H1 (cell line): ENCODE results near the gene SLC5A2. TPM values are rescaled to one million over a fixed set of nuclear protein-coding genes. Genes with fewer than 3 reads are reported as not detected.

Experiments used
- CTCF ChIA-PET: fragments of 300-600 bp; sonication (Branson Sonifier 250); formaldehyde crosslinking; loops from one replicate; lab custom pipeline; 2021; ENCODE audit not compliant: partially characterized antibody; lab: Charles Lee
- POLR2A ChIA-PET: fragments of 300-600 bp; sonication (Branson Sonifier 250); formaldehyde crosslinking; loops from one replicate; lab custom pipeline; 2021; ENCODE audit warnings: inconsistent platforms; ENCODE audit not compliant: partially characterized antibody; lab: Charles Lee
- DNase-seq, 2 experiments: peaks; one replicate each; pipeline versions ENCODE4 v3.0.0 to v3.0.0-alpha.2; 2010 to 2022; ENCODE audit warnings: low spot score in 2 of 2, low read depth in 1 of 2, mixed read lengths in 1 of 2
- FAIRE-seq: peaks from 2 replicates; lab custom pipeline; 2011; peaks lifted over from hg19 to GRCh38; lab: Jason Lieb, UNC
- H2AFZ ChIP-seq: 2 replicates; pipeline ENCODE4 v1.8.1; 2012; ENCODE audit warnings: low read length, inconsistent platforms
- H2AK5ac ChIP-seq: 2 replicates; pipeline ENCODE4 v1.6.1; 2013; ENCODE audit warnings: low read depth, low read length
- H2BK120ac ChIP-seq: replicated peaks from 2 replicates; pipeline ENCODE3; 2013; ENCODE audit warnings: low read depth, low read length, inconsistent platforms
- H2BK12ac ChIP-seq: 2 replicates; pipeline ENCODE4 v1.6.1; 2013; ENCODE audit warnings: low read depth, low read length
- H2BK15ac ChIP-seq: 2 replicates; pipeline ENCODE4 v1.6.1; 2013; ENCODE audit warnings: low read length
- H2BK20ac ChIP-seq: 2 replicates; pipeline ENCODE4 v1.6.1; 2013; ENCODE audit warnings: low read length
- H2BK5ac ChIP-seq: 2 replicates; pipeline ENCODE4 v1.6.1; 2013; ENCODE audit warnings: low read depth, low read length
- H3K14ac ChIP-seq: 2 replicates; pipeline ENCODE4 v1.6.1; 2013; ENCODE audit warnings: inconsistent platforms; ENCODE audit not compliant: insufficient read length
- H3K18ac ChIP-seq: 2 replicates; pipeline ENCODE4 v1.6.1; 2013; ENCODE audit warnings: low read length; ENCODE audit errors: extremely low read depth
- H3K23ac ChIP-seq: 2 replicates; pipeline ENCODE4 v1.6.1; 2013; ENCODE audit warnings: inconsistent platforms; ENCODE audit not compliant: insufficient read length
- H3K23me2 ChIP-seq: 2 replicates; pipeline ENCODE4 v1.6.1; 2013; ENCODE audit warnings: low read depth, low read length
- H3K27ac ChIP-seq: 2 replicates; pipeline ENCODE4 v1.6.1; 2011; ENCODE audit warnings: low read depth, low read length, inconsistent platforms
- H3K27me3 ChIP-seq, 4 experiments: replicated peaks in 1 of 4; 1 replicate in 1 of 4; 2 replicates in 3 of 4; pipeline versions ENCODE4 v1.6.1 to v1.8.1; 2011 to 2013; ENCODE audit warnings: low read length in 3 of 4, mild to moderate bottlenecking in 3 of 4, inconsistent platforms in 2 of 4, mixed read lengths in 2 of 4, moderate library complexity in 1 of 4; ENCODE audit not compliant: control insufficient read depth in 3 of 4, insufficient read depth in 3 of 4; ENCODE audit errors: extremely low read depth in 1 of 4
- H3K36me3 ChIP-seq, 4 experiments: 2 replicates each; pipeline versions ENCODE4 v1.6.1 to v1.8.1; 2011 to 2013; ENCODE audit warnings: mild to moderate bottlenecking in 4 of 4, low read length in 3 of 4, moderate library complexity in 2 of 4, control low read depth in 1 of 4, inconsistent platforms in 1 of 4; ENCODE audit not compliant: insufficient read depth in 4 of 4, control insufficient read depth in 2 of 4
- H3K4ac ChIP-seq: replicated peaks from 2 replicates; pipeline ENCODE3; 2013; ENCODE audit warnings: low read length, low read depth, mixed read lengths, inconsistent platforms; ENCODE audit not compliant: insufficient read length
- H3K4me1 ChIP-seq, 4 experiments: replicated peaks in 1 of 4; 1 replicate in 1 of 4; 2 replicates in 3 of 4; pipeline versions ENCODE4 v1.6.1 to v1.8.1; 2011 to 2013; ENCODE audit warnings: low read length in 3 of 4, inconsistent platforms in 2 of 4, mixed read lengths in 1 of 4; ENCODE audit not compliant: insufficient read depth in 4 of 4, control insufficient read depth in 3 of 4
- H3K4me2 ChIP-seq, 2 experiments: 2 replicates each; pipeline versions ENCODE4 v1.6.1 to v1.8.1; 2011 to 2013; ENCODE audit warnings: low read depth in 2 of 2, low read length in 2 of 2, control low read depth in 1 of 2, inconsistent platforms in 1 of 2, mild to moderate bottlenecking in 1 of 2; ENCODE audit not compliant: insufficient read depth in 1 of 2
- H3K4me3 ChIP-seq, 4 experiments: fragments of 200-600, 300-600 bp in 1 of 4; sonication (generic), shearing (Covaris generic), sonication (Bioruptor Twin) in 1 of 4; 2 replicates each; pipeline versions ENCODE4 v1.5.1 to v1.8.1; 2011 to 2016; ENCODE audit warnings: low read length in 4 of 4, low read depth in 3 of 4, control low read depth in 2 of 4, inconsistent platforms in 2 of 4, mild to moderate bottlenecking in 2 of 4, mixed read lengths in 1 of 4, moderate library complexity in 1 of 4; ENCODE audit not compliant: insufficient read depth in 2 of 4; ENCODE audit errors: extremely low read depth in 1 of 4
- H3K56ac ChIP-seq: replicated peaks from 2 replicates; pipeline ENCODE3; 2013; ENCODE audit warnings: low read depth, mild to moderate bottlenecking, mixed read lengths, low read length, inconsistent platforms; ENCODE audit not compliant: insufficient read length
- H3K79me1 ChIP-seq: 2 replicates; pipeline ENCODE4 v1.6.1; 2013; ENCODE audit warnings: low read depth, low read length, control low read depth
- H3K79me2 ChIP-seq, 2 experiments: 2 replicates each; pipeline versions ENCODE4 v1.6.1 to v1.8.1; 2012 to 2013; ENCODE audit warnings: low read length in 2 of 2, mild to moderate bottlenecking in 2 of 2, inconsistent platforms in 1 of 2; ENCODE audit not compliant: insufficient read depth in 2 of 2, control insufficient read depth in 1 of 2
- H3K9ac ChIP-seq, 4 experiments: replicated peaks in 1 of 4; 1 replicate in 1 of 4; 2 replicates in 3 of 4; pipeline versions ENCODE4 v1.6.1 to v1.8.1; 2011 to 2013; ENCODE audit warnings: low read depth in 3 of 4, low read length in 3 of 4, control low read depth in 2 of 4, mild to moderate bottlenecking in 2 of 4, moderate library complexity in 2 of 4, inconsistent platforms in 1 of 4; ENCODE audit errors: extremely low read depth in 1 of 4
- H3K9me3 ChIP-seq, 2 experiments: 2 replicates each; pipeline versions ENCODE4 v1.6.1 to v1.8.1; 2012 to 2013; ENCODE audit warnings: mild to moderate bottlenecking in 2 of 2, moderate library complexity in 2 of 2, control low read depth in 1 of 2, inconsistent platforms in 1 of 2, low read depth in 1 of 2, low read length in 1 of 2, mixed read lengths in 1 of 2; ENCODE audit not compliant: insufficient read depth in 2 of 2
- H4K20me1 ChIP-seq, 2 experiments: replicated peaks in 1 of 2; 2 replicates each; pipeline versions ENCODE3 to v1.8.1; 2011 to 2013; ENCODE audit warnings: inconsistent platforms in 2 of 2, low read length in 2 of 2, mild to moderate bottlenecking in 1 of 2; ENCODE audit not compliant: insufficient read depth in 2 of 2, control insufficient read depth in 1 of 2
- H4K5ac ChIP-seq: 2 replicates; pipeline ENCODE4 v1.6.1; 2013; ENCODE audit warnings: low read length, low read depth, mixed read lengths, inconsistent platforms; ENCODE audit not compliant: insufficient read length
- H4K8ac ChIP-seq: 2 replicates; pipeline ENCODE4 v1.8.0; 2013; ENCODE audit warnings: mild to moderate bottlenecking, moderate library complexity, low read length, inconsistent platforms; ENCODE audit not compliant: insufficient read depth; ENCODE audit errors: extremely low read depth
- H4K91ac ChIP-seq: replicated peaks from 2 replicates; pipeline ENCODE3; 2013; ENCODE audit warnings: low read length, mixed read lengths, inconsistent platforms; ENCODE audit not compliant: insufficient read length
- ATF2 ChIP-seq: IDR thresholded peaks from 2 replicates; pipeline ENCODE4 v1.6.1; 2012; ENCODE audit warnings: low read length, inconsistent platforms
- BACH1 ChIP-seq: IDR thresholded peaks from 2 replicates; pipeline ENCODE4 v1.6.1; 2012; ENCODE audit warnings: low read length, improper control_type of control experiment
- CTBP2 ChIP-seq: IDR thresholded peaks from 2 replicates; pipeline ENCODE4 v1.7.0; 2011; ENCODE audit warnings: borderline replicate concordance, mild to moderate bottlenecking, moderate library complexity, mixed read lengths, low read length; ENCODE audit not compliant: insufficient read depth, insufficient read length
- FOSL1 ChIP-seq: IDR thresholded peaks from 2 replicates; pipeline ENCODE4 v1.6.1; 2011; ENCODE audit warnings: mild to moderate bottlenecking, low read depth, low read length, moderate library complexity; ENCODE audit not compliant: insufficient read depth
- KDM1A ChIP-seq: fragments of 200-600, 300-600 bp; sonication (generic); IDR thresholded peaks from 2 replicates; pipeline ENCODE4 v1.7.1; 2016; ENCODE audit warnings: mild to moderate bottlenecking, low read length, borderline replicate concordance
- NRF1 ChIP-seq: IDR thresholded peaks from 2 replicates; pipeline ENCODE4 v1.6.1; 2011; ENCODE audit warnings: mild to moderate bottlenecking, low read depth, low read length, improper control_type of control experiment
- RBBP5 ChIP-seq: IDR thresholded peaks from 2 replicates; pipeline ENCODE4 v1.7.1; 2012; ENCODE audit warnings: low read depth, mild to moderate bottlenecking, inconsistent platforms, low read length, moderate library complexity, borderline replicate concordance
- RXRA ChIP-seq: IDR thresholded peaks from 2 replicates; pipeline ENCODE4 v1.6.1; 2011; ENCODE audit warnings: low read depth, mild to moderate bottlenecking, low read length, moderate library complexity; ENCODE audit not compliant: insufficient read depth
- SUZ12 ChIP-seq: fragments of 200-600 bp; sonication (generic); IDR thresholded peaks from 2 replicates; pipeline ENCODE4 v1.6.1; 2012; ENCODE audit warnings: mild to moderate bottlenecking, inconsistent platforms, low read length, moderate library complexity, mixed read lengths
- YY1 ChIP-seq: IDR thresholded peaks from 2 replicates; pipeline ENCODE4 v1.6.1; 2011; ENCODE audit warnings: low read depth, mild to moderate bottlenecking, low read length
- WGBS, 2 experiments: shearing (Covaris generic) in 1 of 2; methylation state at CpG; one replicate each; pipeline versions ENCODE4 v1.1.6 to v1.1.7; 2013 to 2015; ENCODE audit warnings: low lambda C conversion rate in 2 of 2, mixed read lengths in 2 of 2, inconsistent platforms in 1 of 2, low coverage in 1 of 2, missing lambda C conversion rate in 1 of 2; ENCODE audit not compliant: insufficient replicate concordance in 2 of 2, insufficient coverage in 1 of 2, insufficient read length in 1 of 2; ENCODE audit errors: extremely low coverage in 1 of 2, missing lambda C conversion rate in 1 of 2; 5-methylcytosine and 5-hydroxymethylcytosine counted together
- polyA plus RNA-seq, 7 experiments: library from polyadenylated mRNA; depleted of rRNA in 3 of 7; stranded (reverse) in 5 of 7; unstranded in 2 of 7; fragments of >200 nt in 5 of 7; fragments of 200-250 nt in 2 of 7; gene quantifications; 1 replicate in 5 of 7; 2 replicates in 1 of 7; 4 replicates in 1 of 7; pipeline versions ENCODE4 v1.2.1 to v1.2.3, GENCODE V29; 2011 to 2013; ENCODE audit warnings: missing spikeins in 2 of 7, mixed read lengths in 2 of 7
- total RNA-seq: library from RNA; stranded (reverse); fragmentation: NEBNext Ultra II Directional; extraction: Animal tissue kit (Norgen Biotek cat#: 25700); gene quantifications from 2 replicates; pipeline ENCODE4 v1.2.1, GENCODE V29; 2021

The SLC5A2 gene
- total and polyA plus RNA-seq, 2 of the 8 experiments (the other 6 are each of a cell fraction or from before 2014, with no cell fraction given) = 0.56 to 4.4 TPM

DNA sequence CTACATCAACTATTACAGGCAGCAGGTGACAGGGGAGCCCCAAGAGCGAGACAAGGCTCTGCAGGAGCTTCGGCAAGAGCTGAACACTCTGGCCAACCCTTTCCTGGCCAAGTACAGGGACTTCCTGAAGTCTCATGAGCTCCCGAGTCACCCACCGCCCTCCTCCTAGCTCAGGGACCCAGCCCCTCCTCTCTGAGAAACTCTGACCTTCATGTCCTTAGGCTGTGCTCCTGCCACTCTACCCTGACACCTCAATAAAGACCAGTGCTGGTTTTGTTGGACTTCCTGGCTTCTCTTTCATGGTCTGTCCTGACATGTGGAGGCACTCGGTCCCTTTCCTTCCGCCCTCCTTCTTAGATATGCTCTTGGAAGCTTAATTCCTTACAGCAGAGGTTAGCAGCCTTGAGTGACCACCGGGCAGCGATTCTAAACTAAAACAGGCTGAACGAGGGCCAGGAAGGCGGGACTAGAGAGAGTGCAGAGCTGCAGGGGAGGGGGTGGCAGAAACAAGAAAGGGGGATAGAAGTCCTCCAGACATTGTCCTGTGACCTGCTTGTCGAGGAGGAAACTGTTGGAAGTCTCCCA is 45.7 kb downstream of the SLC5A2 start:
- Histone ChIP-seq H3K27ac (no peak overlapping the region), H4K8ac (no peak overlapping the region), H3K23ac (no peak overlapping the region), H2BK120ac (no peak overlapping the region), H3K4me3 (peak overlapping the region; percentile 44 to 74 (median 60); a peak in 6 of 8 replicates), H3K4me2 (peak overlapping the region; percentile 73 to 75), H2BK12ac (no peak overlapping the region), H3K56ac (no peak overlapping the region), H2BK15ac (no peak overlapping the region; the same call in 1 of the 2 replicates), H3K4me1 (peaks cover 6 to 14% (median 8%) of the 10 kb centered on the region in 4 experiments), H3K79me1 (no peaks in the 10 kb centered on the region), H4K91ac (no peak overlapping the region), H4K5ac (no peak overlapping the region), H3K18ac (0 out of 2 replicates have a peak overlapping the region, but pooled peaks have one; percentile 54), H2AK5ac (no peak overlapping the region), H3K27me3 (peaks cover 5 to 31% (median 25%) of the 10 kb centered on the region in 4 experiments), H3K4ac (no peak overlapping the region), H4K20me1 (no peaks in the 10 kb centered on the region), H3K9ac (peak overlapping the region in 1 of 4 experiments; percentile 34; a peak in 2 of 7 replicates), H3K79me2 (no peaks in the 10 kb centered on the region), H2BK20ac (0 out of 2 replicates have a peak overlapping the region, but pooled peaks have one; percentile 5), H3K14ac (no peak overlapping the region), H2AFZ (peak overlapping the region; percentile 85), H3K9me3 (no peaks in the 10 kb centered on the region), H3K23me2 (peaks cover 9% of the 10 kb centered on the region; the same call in 1 of the 2 replicates), H3K36me3 (no peaks in the 10 kb centered on the region), H2BK5ac (peak overlapping the region; percentile 17; the same call in 1 of the 2 replicates)
- CTCF ChIA-PET = interaction anchor here (0.8 to 2.2 kb wide), 7 partner anchors 8 to 340 kb away, joined by 3 to 6 read pairs (median 4); no protein-coding TSS in a partner anchor
- DNase-seq = peak in 1 of 2 experiments; percentile 47
- POLR2A ChIA-PET = interaction anchor here (0.6 to 5.1 kb wide), 10 partner anchors 9 to 341 kb away, joined by 3 to 27 read pairs (median 3); partner anchors contain the start of gene RUSF1
- no peak for FAIRE-seq
- 44% methylated on average over 10 of the region's 11 CpGs; no CpG with 5 or more reads in 1 of the 2 experiments for WGBS, 2 experiments
- TF ChIP-seq BACH1 (no peak), CTBP2 (no peak), ATF2 (no peak), NRF1 (no peak), SUZ12 (peak; percentile 19; the same call in 1 of the 2 replicates), FOSL1 (no peak), RBBP5 (0 out of 2 replicates have a peak, but pooled peaks have one; percentile 15), KDM1A (no peak), YY1 (no peak), RXRA (no peak)
